Measurements from ENCODE around the gene FAM110D. TPM values are rescaled to one million over a fixed set of nuclear protein-coding genes. Genes with fewer than 3 reads are reported as not detected.

The FAM110D gene
- total RNA-seq, 1 experiment from 2014 or later: 0.05 TPM

- no peaks in the 10 kb centered on the region for H3K9me3 ChIP-seq (ENCODE audit: control insufficient read depth, insufficient read depth, low read depth, low read length)
- no peak for ATAC-seq
- no peaks in the 10 kb centered on the region for H3K36me3 ChIP-seq (ENCODE audit: control insufficient read depth, insufficient read depth, low read length)
- no peak overlapping the region for H3K4me3 ChIP-seq (ENCODE audit: low read depth in 2 of 2, low read length in 2 of 2)
- intact Hi-C loops (cut with micrococcal nuclease; ENCODE audit: unreplicated experiment): no loop called here
- TF ChIP-seq CTCF (IDR thresholded peaks at IDR 0.05): no peak
- TF ChIP-seq SIN3A (IDR thresholded peaks at IDR 0.05; ENCODE audit: borderline replicate concordance, insufficient read depth, low read depth, low read length): no peak
- DNase-seq (ENCODE audit: low read depth, low spot score): no peak
- in situ Hi-C loops (cut with HindIII; ENCODE audit: low pct_unique_long_range_greater_than_20kb, low sequenced_read_pairs): no loop called here
- no peaks in the 10 kb centered on the region for H3K27me3 ChIP-seq (ENCODE audit: control insufficient read depth, insufficient read depth, low read length)
- POLR2A ChIA-PET: no interaction called here
- BruUV-seq (replicated peaks): no TSS peak
- H3K4me1 ChIP-seq (ENCODE audit: control insufficient read depth, insufficient read depth, low read length): peaks cover 22% of the 10 kb centered on the region
- CTCF ChIA-PET: interaction anchor here (1.3 kb wide), 1 partner anchor 17 kb away, joined by 8 read pairs; no protein-coding TSS in a partner anchor
- peak overlapping the region; percentile 80 for H3K27ac ChIP-seq (ENCODE audit: low read length)
Measured at GRCh38 chr1:26127235-26128163, 31.4 kb upstream of the FAM110D start.

- H3K27me3 ChIP-seq (ENCODE audit: control insufficient read depth, insufficient read depth, low read length): no peaks in the 10 kb centered on the region
- H3K36me3 ChIP-seq (ENCODE audit: control insufficient read depth, insufficient read depth, low read length): no peaks in the 10 kb centered on the region
- no peak for TF ChIP-seq POLR2AphosphoS5 (IDR thresholded peaks at IDR 0.05; ENCODE audit: low read depth, low read length)
- no peak for TF ChIP-seq TCF7L2 (IDR thresholded peaks at IDR 0.05; ENCODE audit: low read depth, low read length)
- TF ChIP-seq, protein P1, sequence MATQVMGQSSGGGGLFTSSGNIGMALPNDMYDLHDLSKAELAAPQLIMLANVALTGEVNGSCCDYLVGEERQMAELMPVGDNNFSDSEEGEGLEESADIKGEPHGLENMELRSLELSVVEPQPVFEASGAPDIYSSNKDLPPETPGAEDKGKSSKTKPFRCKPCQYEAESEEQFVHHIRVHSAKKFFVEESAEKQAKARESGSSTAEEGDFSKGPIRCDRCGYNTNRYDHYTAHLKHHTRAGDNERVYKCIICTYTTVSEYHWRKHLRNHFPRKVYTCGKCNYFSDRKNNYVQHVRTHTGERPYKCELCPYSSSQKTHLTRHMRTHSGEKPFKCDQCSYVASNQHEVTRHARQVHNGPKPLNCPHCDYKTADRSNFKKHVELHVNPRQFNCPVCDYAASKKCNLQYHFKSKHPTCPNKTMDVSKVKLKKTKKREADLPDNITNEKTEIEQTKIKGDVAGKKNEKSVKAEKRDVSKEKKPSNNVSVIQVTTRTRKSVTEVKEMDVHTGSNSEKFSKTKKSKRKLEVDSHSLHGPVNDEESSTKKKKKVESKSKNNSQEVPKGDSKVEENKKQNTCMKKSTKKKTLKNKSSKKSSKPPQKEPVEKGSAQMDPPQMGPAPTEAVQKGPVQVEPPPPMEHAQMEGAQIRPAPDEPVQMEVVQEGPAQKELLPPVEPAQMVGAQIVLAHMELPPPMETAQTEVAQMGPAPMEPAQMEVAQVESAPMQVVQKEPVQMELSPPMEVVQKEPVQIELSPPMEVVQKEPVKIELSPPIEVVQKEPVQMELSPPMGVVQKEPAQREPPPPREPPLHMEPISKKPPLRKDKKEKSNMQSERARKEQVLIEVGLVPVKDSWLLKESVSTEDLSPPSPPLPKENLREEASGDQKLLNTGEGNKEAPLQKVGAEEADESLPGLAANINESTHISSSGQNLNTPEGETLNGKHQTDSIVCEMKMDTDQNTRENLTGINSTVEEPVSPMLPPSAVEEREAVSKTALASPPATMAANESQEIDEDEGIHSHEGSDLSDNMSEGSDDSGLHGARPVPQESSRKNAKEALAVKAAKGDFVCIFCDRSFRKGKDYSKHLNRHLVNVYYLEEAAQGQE (IDR thresholded peaks at IDR 0.05; ENCODE audit: insufficient read depth in 1 of 2, low read depth in 2 of 2, low read length in 1 of 2): no peak
- no peak for TF ChIP-seq CTCF (IDR thresholded peaks at IDR 0.05)
- no peak for TF ChIP-seq SIN3A (IDR thresholded peaks at IDR 0.05; ENCODE audit: borderline replicate concordance, insufficient read depth, low read depth, low read length)
- H3K9me3 ChIP-seq (ENCODE audit: control insufficient read depth, insufficient read depth, low read depth, low read length): no peaks in the 10 kb centered on the region
- no TSS peak for BruUV-seq (replicated peaks)
- intact Hi-C loops (cut with micrococcal nuclease; ENCODE audit: unreplicated experiment): no loop called here
- H3K27ac ChIP-seq (ENCODE audit: low read length): no peak overlapping the region
- POLR2A ChIA-PET: interaction anchor here (0.7 to 1.2 kb wide), 2 partner anchors 17 to 23 kb away, joined by 4 to 10 read pairs; no protein-coding TSS in a partner anchor
- H3K4me1 ChIP-seq (ENCODE audit: control insufficient read depth, insufficient read depth, low read length): peaks cover 11% of the 10 kb centered on the region
- ATAC-seq (no peak), DNase-seq (ENCODE audit: low read depth, low spot score) (no peak)
- CTCF ChIA-PET: interaction anchor here (0.7 kb wide), 1 partner anchor 39 kb away, joined by 3 read pairs; no protein-coding TSS in a partner anchor
- in situ Hi-C loops (cut with HindIII; ENCODE audit: low pct_unique_long_range_greater_than_20kb, low sequenced_read_pairs): no loop called here
- H3K4me3 ChIP-seq (ENCODE audit: low read depth in 2 of 2, low read length in 2 of 2): no peak overlapping the region
Measured at GRCh38 chr1:26129778-26130177, 29.1 kb upstream of the FAM110D start.

Measured in Panc1 (cell line).